Activated T-helper 17 cell treated with anti-CD3 and anti-CD28 coated beads, Interleukin-2, amount 50 U/mL, for 72 hours (primary cell): ENCODE data around the gene GRIK2. TPM values are rescaled to one million over a fixed set of nuclear protein-coding genes. Genes with fewer than 3 reads are reported as not detected.
"Not testable (repeated sequence)": the region's sequence is repeated elsewhere in the genome, so short reads cannot be mapped to it uniquely, and the experiment has no call there.

ENCODE experiments used
- ATAC-seq: fragments of 150-1000 bp; cut with Tn5 transposase; replicated peaks from 2 replicates; pipeline ENCODE4 v1.10.0; 2021; ENCODE audit warnings: mild to moderate bottlenecking, moderate library complexity
- H3K27ac Mint-ChIP-seq: one replicate; pipeline ENCODE4 v1.8.0; 2022; ENCODE audit warnings: mixed read lengths
- H3K27me3 Mint-ChIP-seq: one replicate; pipeline ENCODE4 v1.8.0; 2022; ENCODE audit warnings: mixed read lengths
- H3K36me3 Mint-ChIP-seq: one replicate; pipeline ENCODE4 v1.8.0; 2022; ENCODE audit warnings: low read depth, mild to moderate bottlenecking, mixed read lengths
- H3K4me1 Mint-ChIP-seq: one replicate; pipeline ENCODE4 v1.8.0; 2022; ENCODE audit warnings: mixed read lengths
- H3K4me3 Mint-ChIP-seq: one replicate; pipeline ENCODE4 v1.8.0; 2022; ENCODE audit warnings: mild to moderate bottlenecking, mixed read lengths
- H3K9me3 Mint-ChIP-seq: one replicate; pipeline ENCODE4 v1.8.0; 2022; ENCODE audit warnings: mixed read lengths
- total RNA-seq, 2 donors: library from RNA; stranded (reverse); gene quantifications; one replicate each; pipeline ENCODE4 v1.2.3, GENCODE V29; 2022

The GRIK2 gene
- total RNA-seq, 2 donors from 2014 or later, result 0.13 TPM; not detected in 1

GRCh38 chr6:101630941-101631340 is 237.4 kb downstream of the GRIK2 start:
- Mint-ChIP-seq H3K9me3 (peaks cover 5% of the 10 kb centered on the region), H3K4me3 (no peak overlapping the region), H3K4me1 (no peaks in the 10 kb centered on the region), H3K27ac (no peak overlapping the region), H3K36me3 (no peaks in the 10 kb centered on the region), H3K27me3 (no peaks in the 10 kb centered on the region)
- no peak for ATAC-seq

- Mint-ChIP-seq H3K4me3 (no peak overlapping the region), H3K9me3 (peaks cover 10% of the 10 kb centered on the region), H3K36me3 (no peaks in the 10 kb centered on the region), H3K4me1 (no peaks in the 10 kb centered on the region), H3K27me3 (no peaks in the 10 kb centered on the region), H3K27ac (no peak overlapping the region)
- ATAC-seq, result no peak
These were observed 239.6 kb downstream of the GRIK2 start for GRCh38 chr6:101633081-101633480.

GRCh38 chr6:101638865-101639264 is 245.4 kb downstream of the GRIK2 start:
- H3K9me3 Mint-ChIP-seq, H3K27me3 Mint-ChIP-seq, H3K36me3 Mint-ChIP-seq, H3K4me1 Mint-ChIP-seq, ATAC-seq, H3K27ac Mint-ChIP-seq, H3K4me3 Mint-ChIP-seq: not testable (repeated sequence)

- Mint-ChIP-seq H3K4me3 (no peak overlapping the region), H3K27me3 (no peaks in the 10 kb centered on the region), H3K27ac (no peak overlapping the region), H3K36me3 (no peaks in the 10 kb centered on the region), H3K4me1 (no peaks in the 10 kb centered on the region), H3K9me3 (peaks cover 5% of the 10 kb centered on the region)
- ATAC-seq, result no peak
These were observed 246.6 kb downstream of the GRIK2 start for GRCh38 chr6:101640131-101640530.

- Mint-ChIP-seq H3K4me1 (no peaks in the 10 kb centered on the region), H3K36me3 (no peaks in the 10 kb centered on the region), H3K27ac (no peak overlapping the region), H3K27me3 (no peaks in the 10 kb centered on the region), H3K9me3 (no peaks in the 10 kb centered on the region), H3K4me3 (no peak overlapping the region)
- no peak for ATAC-seq
These were observed 252.3 kb downstream of the GRIK2 start for GRCh38 chr6:101645770-101646169.

- Mint-ChIP-seq H3K27me3 (no peaks in the 10 kb centered on the region), H3K36me3 (no peaks in the 10 kb centered on the region), H3K9me3 (peaks cover 16% of the 10 kb centered on the region), H3K4me1 (no peaks in the 10 kb centered on the region), H3K27ac (no peak overlapping the region), H3K4me3 (no peak overlapping the region)
- ATAC-seq, result no peak
These were observed 257.0 kb downstream of the GRIK2 start for GRCh38 chr6:101650402-101651100.

- Mint-ChIP-seq H3K27me3 (no peaks in the 10 kb centered on the region), H3K27ac (no peak overlapping the region), H3K36me3 (no peaks in the 10 kb centered on the region), H3K9me3 (peaks cover 18% of the 10 kb centered on the region), H3K4me3 (no peak overlapping the region), H3K4me1 (no peaks in the 10 kb centered on the region)
- ATAC-seq, result no peak
These were observed 258.6 kb downstream of the GRIK2 start for GRCh38 chr6:101652079-101652478.

- H3K9me3 Mint-ChIP-seq, result peaks cover 18% of the 10 kb centered on the region
- ATAC-seq, result no peak
- H3K4me1 Mint-ChIP-seq, result no peaks in the 10 kb centered on the region
- H3K27me3 Mint-ChIP-seq, result no peaks in the 10 kb centered on the region
- no peaks in the 10 kb centered on the region for H3K36me3 Mint-ChIP-seq
- H3K4me3 Mint-ChIP-seq, result no peak overlapping the region
- no peak overlapping the region for H3K27ac Mint-ChIP-seq
These were observed 261.6 kb downstream of the GRIK2 start for GRCh38 chr6:101655109-101655508.

GRCh38 chr6:101662111-101662897 is 268.8 kb downstream of the GRIK2 start:
- no peak for ATAC-seq
- H3K27ac Mint-ChIP-seq, result no peak overlapping the region
- H3K27me3 Mint-ChIP-seq, result no peaks in the 10 kb centered on the region
- no peaks in the 10 kb centered on the region for H3K36me3 Mint-ChIP-seq
- peaks cover 4% of the 10 kb centered on the region for H3K9me3 Mint-ChIP-seq
- H3K4me1 Mint-ChIP-seq, result no peaks in the 10 kb centered on the region
- H3K4me3 Mint-ChIP-seq, result no peak overlapping the region

- Mint-ChIP-seq H3K4me3 (no peak overlapping the region), H3K4me1 (no peaks in the 10 kb centered on the region), H3K27ac (no peak overlapping the region), H3K36me3 (no peaks in the 10 kb centered on the region), H3K9me3 (peaks cover 4% of the 10 kb centered on the region), H3K27me3 (no peaks in the 10 kb centered on the region)
- ATAC-seq, result no peak
These were observed 269.6 kb downstream of the GRIK2 start for GRCh38 chr6:101663100-101663499.

GRCh38 chr6:101666256-101666655 is 272.7 kb downstream of the GRIK2 start:
- Mint-ChIP-seq H3K4me3 (no peak overlapping the region), H3K27me3 (no peaks in the 10 kb centered on the region), H3K9me3 (peaks cover 4% of the 10 kb centered on the region), H3K4me1 (no peaks in the 10 kb centered on the region), H3K27ac (no peak overlapping the region), H3K36me3 (no peaks in the 10 kb centered on the region)
- no peak for ATAC-seq

- Mint-ChIP-seq H3K4me3 (no peak overlapping the region), H3K36me3 (no peaks in the 10 kb centered on the region), H3K27ac (no peak overlapping the region), H3K27me3 (no peaks in the 10 kb centered on the region), H3K9me3 (peaks cover 4% of the 10 kb centered on the region), H3K4me1 (no peaks in the 10 kb centered on the region)
- ATAC-seq, result no peak
These were observed 275.1 kb downstream of the GRIK2 start for GRCh38 chr6:101668496-101669030.

- no peak for ATAC-seq
- no peaks in the 10 kb centered on the region for H3K27me3 Mint-ChIP-seq
- no peak overlapping the region for H3K27ac Mint-ChIP-seq
- no peak overlapping the region for H3K4me3 Mint-ChIP-seq
- H3K9me3 Mint-ChIP-seq, result no peaks in the 10 kb centered on the region
- no peaks in the 10 kb centered on the region for H3K4me1 Mint-ChIP-seq
- no peaks in the 10 kb centered on the region for H3K36me3 Mint-ChIP-seq
These were observed 282.7 kb downstream of the GRIK2 start for GRCh38 chr6:101676187-101676586.

GRCh38 chr6:101682937-101683336 is 289.4 kb downstream of the GRIK2 start:
- no peaks in the 10 kb centered on the region for H3K27me3 Mint-ChIP-seq
- no peak overlapping the region for H3K27ac Mint-ChIP-seq
- H3K4me1 Mint-ChIP-seq, result no peaks in the 10 kb centered on the region
- H3K9me3 Mint-ChIP-seq, result peaks cover 5% of the 10 kb centered on the region
- H3K36me3 Mint-ChIP-seq, result no peaks in the 10 kb centered on the region
- no peak for ATAC-seq
- H3K4me3 Mint-ChIP-seq, result no peak overlapping the region

- Mint-ChIP-seq H3K9me3 (peaks cover 5% of the 10 kb centered on the region), H3K27me3 (no peaks in the 10 kb centered on the region), H3K36me3 (no peaks in the 10 kb centered on the region), H3K4me1 (no peaks in the 10 kb centered on the region), H3K27ac (no peak overlapping the region), H3K4me3 (no peak overlapping the region)
- ATAC-seq, result no peak
These were observed 290.4 kb downstream of the GRIK2 start for GRCh38 chr6:101683884-101684283.
